HEK293 (cell line): ENCODE results near the gene MAK.

Experiments
- CTCF ChIA-PET: fragments of 350-600 bp; formaldehyde crosslinking; extraction: SDS; loops from one replicate; lab custom pipeline; 2021; ENCODE audit warnings: antibody characterized with exemption; lab: Yijun Ruan, JAX
- POLR2A ChIA-PET: fragments of 300-600 bp; formaldehyde crosslinking; extraction: SDS; loops from one replicate; lab custom pipeline; 2020; ENCODE audit warnings: antibody characterized with exemption, inconsistent platforms; lab: Yijun Ruan, JAX
- H3K27ac ChIP-seq: fragments of 200-500 bp; sonication (Bioruptor generic); 2 replicates; pipeline ENCODE4 v1.5.1; 2014; ENCODE audit warnings: low read depth, low read length, control low read depth, inconsistent platforms; ENCODE audit errors: extremely low read depth
- H3K36me3 ChIP-seq, 2 experiments: fragments of 200-500 bp in 1 of 2; sonication (Bioruptor generic) in 1 of 2; 1 replicate in 1 of 2; 2 replicates in 1 of 2; pipeline ENCODE4 v1.5.1; 2014 to 2017; ENCODE audit warnings: inconsistent platforms in 2 of 2, low read length in 2 of 2; ENCODE audit not compliant: control insufficient read depth in 2 of 2, insufficient read depth in 1 of 2
- H3K4me1 ChIP-seq: fragments of 200-500 bp; sonication (Bioruptor generic); 2 replicates; pipeline ENCODE4 v1.5.1; 2014; ENCODE audit warnings: mild to moderate bottlenecking, low read length, inconsistent platforms; ENCODE audit not compliant: control insufficient read depth, insufficient read depth
- H3K4me3 ChIP-seq: 2 replicates; pipeline ENCODE4 v1.5.1; 2011; ENCODE audit warnings: low read depth, mild to moderate bottlenecking, control low read depth, low read length, moderate library complexity
- H3K9me3 ChIP-seq: fragments of 200-500 bp; sonication (Bioruptor generic); 2 replicates; pipeline ENCODE4 v1.5.1; 2014; ENCODE audit warnings: low read depth, low read length, inconsistent platforms; ENCODE audit not compliant: control insufficient read depth, insufficient read depth
- BCL11B ChIP-seq: fragments of 450-650 bp; formaldehyde crosslinking; IDR thresholded peaks from 2 replicates; pipeline ENCODE4 v1.5.1; 2016; ENCODE audit warnings: low read depth, missing biosample characterization, missing genetic modification characterization
- GLIS2 ChIP-seq: fragments of 450-650 bp; formaldehyde crosslinking; IDR thresholded peaks from 2 replicates; pipeline ENCODE4 v1.5.1; 2016; ENCODE audit warnings: missing biosample characterization, missing genetic modification characterization
- TRIM28 ChIP-seq: IDR thresholded peaks from 2 replicates; pipeline ENCODE4 v1.6.1; 2011; ENCODE audit warnings: low read length, control low read depth, borderline replicate concordance
- ZBTB6 ChIP-seq: fragments of 450-650 bp; formaldehyde crosslinking; IDR thresholded peaks from 2 replicates; pipeline ENCODE4 v1.5.1; 2017; ENCODE audit warnings: missing biosample characterization, missing genetic modification characterization
- ZFHX2 ChIP-seq: fragments of 450-650 bp; formaldehyde crosslinking; conservative IDR thresholded peaks from 2 replicates; pipeline ENCODE4 v1.5.1; 2016; ENCODE audit warnings: missing biosample characterization, missing genetic modification characterization
- ZIC2 ChIP-seq: fragments of 450-650 bp; formaldehyde crosslinking; IDR thresholded peaks from 2 replicates; pipeline ENCODE4 v1.5.1; 2016; ENCODE audit warnings: missing biosample characterization, missing genetic modification characterization
- ZNF146 ChIP-seq: fragments of 450-650 bp; formaldehyde crosslinking; IDR thresholded peaks from 2 replicates; pipeline ENCODE4 v1.5.1; 2016; ENCODE audit warnings: missing biosample characterization, missing genetic modification characterization
- ZNF16 ChIP-seq: fragments of 450-650 bp; formaldehyde crosslinking; IDR thresholded peaks from 2 replicates; pipeline ENCODE4 v1.5.1; 2016; ENCODE audit warnings: low read depth, missing biosample characterization, missing genetic modification characterization
- ZNF274 ChIP-seq, 2 experiments: fragments of 200-500 bp in 1 of 2; fragments of 450-650 bp in 1 of 2; sonication (Bioruptor generic) in 1 of 2; formaldehyde crosslinking in 1 of 2; IDR thresholded peaks; 2 replicates each; pipeline versions ENCODE4 v1.5.1 to v1.6.1; 2014 to 2016; ENCODE audit warnings: borderline replicate concordance in 1 of 2, inconsistent platforms in 1 of 2, low read length in 1 of 2, missing biosample characterization in 1 of 2, missing genetic modification characterization in 1 of 2
- ZNF350 ChIP-seq: fragments of 450-650 bp; formaldehyde crosslinking; IDR thresholded peaks from 2 replicates; pipeline ENCODE4 v1.5.0; 2017; ENCODE audit warnings: missing biosample characterization, mild to moderate bottlenecking, missing genetic modification characterization
- ZNF366 ChIP-seq: fragments of 450-650 bp; formaldehyde crosslinking; conservative IDR thresholded peaks from 2 replicates; pipeline ENCODE4 v1.5.1; 2016; ENCODE audit warnings: missing biosample characterization, missing genetic modification characterization
- ZNF449 ChIP-seq: fragments of 450-650 bp; formaldehyde crosslinking; IDR thresholded peaks from 2 replicates; pipeline ENCODE4 v1.5.1; 2017; ENCODE audit warnings: missing biosample characterization, mild to moderate bottlenecking, missing genetic modification characterization, moderate library complexity
- ZNF513 ChIP-seq: fragments of 450-650 bp; IDR thresholded peaks from 2 replicates; pipeline ENCODE4 v1.5.1; 2018; ENCODE audit warnings: missing biosample characterization, missing genetic modification characterization
- ZNF521 ChIP-seq: fragments of 450-650 bp; formaldehyde crosslinking; IDR thresholded peaks from 2 replicates; pipeline ENCODE4 v1.5.1; 2017; ENCODE audit warnings: missing biosample characterization, mild to moderate bottlenecking, missing genetic modification characterization
- ZNF560 ChIP-seq: fragments of 450-650 bp; formaldehyde crosslinking; IDR thresholded peaks from 2 replicates; pipeline ENCODE4 v1.5.1; 2017; ENCODE audit warnings: missing biosample characterization, missing genetic modification characterization, borderline replicate concordance
- ZNF596 ChIP-seq: fragments of 450-650 bp; IDR thresholded peaks from 2 replicates; pipeline ENCODE4 v1.5.0; 2018; ENCODE audit warnings: missing biosample characterization, mild to moderate bottlenecking, missing genetic modification characterization, moderate library complexity
- ZNF610 ChIP-seq: fragments of 450-650 bp; formaldehyde crosslinking; IDR thresholded peaks from 2 replicates; pipeline ENCODE4 v1.5.1; 2016; ENCODE audit warnings: missing biosample characterization, missing genetic modification characterization, borderline replicate concordance
- ZNF670 ChIP-seq: fragments of 450-650 bp; formaldehyde crosslinking; IDR thresholded peaks from 2 replicates; pipeline ENCODE4 v1.5.1; 2016; ENCODE audit warnings: missing biosample characterization, missing genetic modification characterization, low read depth
- ZNF692 ChIP-seq: fragments of 450-650 bp; formaldehyde crosslinking; IDR thresholded peaks from 2 replicates; pipeline ENCODE4 v1.5.1; 2016; ENCODE audit warnings: missing biosample characterization, missing genetic modification characterization
- ZSCAN18 ChIP-seq: fragments of 450-650 bp; formaldehyde crosslinking; IDR thresholded peaks from 2 replicates; pipeline ENCODE4 v1.5.1; 2016; ENCODE audit warnings: missing biosample characterization, missing genetic modification characterization

The MAK gene

GRCh38 chr6:10719964-10720264 is 118.4 kb downstream of the MAK start (continued):
- no peak for TF ChIP-seq ZNF274 (IDR thresholded peaks at IDR 0.05; ENCODE audit: low read length)
- TF ChIP-seq ZNF274 (tag by site-specific recombination; IDR thresholded peaks at IDR 0.05; ENCODE audit: borderline replicate concordance) = no peak
- no peak for TF ChIP-seq ZNF146
- peak; percentile 38; the same call in 1 of the 2 replicates for TF ChIP-seq GLIS2 (tag by site-specific recombination)
- TF ChIP-seq BCL11B = no peak
- TF ChIP-seq ZNF513 (tag by site-specific recombination) = no peak
- TF ChIP-seq ZFHX2 (tag by site-specific recombination) = peak; percentile 51
- no peak for TF ChIP-seq ZNF560 (tag by site-specific recombination)
- TF ChIP-seq ZNF610 (tag by site-specific recombination) = no peak
- TF ChIP-seq ZNF596 (tag by site-specific recombination) = no peak
- 0 out of 2 replicates have a peak, but pooled peaks have one; percentile 9 for TF ChIP-seq ZIC2
- TF ChIP-seq TRIM28 = no peak

- H3K4me3 ChIP-seq = no peak overlapping the region
- CTCF ChIA-PET = interaction anchor here (0.6 to 1.6 kb wide), 6 partner anchors 28 to 336 kb away, joined by 3 to 4 read pairs (median 4); partner anchors contain the start of genes SYCP2L and TMEM14B
- TF ChIP-seq ZNF521 (tag by site-specific recombination) (no peak), ZBTB6 (tag by site-specific recombination) (no peak), ZSCAN18 (tag by site-specific recombination) (no peak), ZNF692 (tag by site-specific recombination) (no peak), ZNF350 (no peak; the same call in 1 of the 2 replicates), ZNF274 (IDR thresholded peaks at IDR 0.05; ENCODE audit: low read length) (no peak), ZNF274 (tag by site-specific recombination; IDR thresholded peaks at IDR 0.05; ENCODE audit: borderline replicate concordance) (no peak), ZNF366 (no peak), ZNF670 (tag by site-specific recombination) (no peak), ZNF16 (tag by site-specific recombination) (no peak), ZNF449 (tag by site-specific recombination) (no peak)
- TF ChIP-seq, all 188 proteins: peak for 0
- no peaks in the 10 kb centered on the region for H3K4me1 ChIP-seq
- no peaks in the 10 kb centered on the region for H3K9me3 ChIP-seq
- POLR2A ChIA-PET = interaction anchor here (0.6 to 7.8 kb wide), 5 partner anchors 9 to 28 kb away, joined by 3 to 82 read pairs (median 5); partner anchors contain the start of genes C6orf52, PAK1IP1 and TMEM14B
- H3K27ac ChIP-seq = no peak overlapping the region
- no peaks in the 10 kb centered on the region for H3K36me3 ChIP-seq
These were observed 118.9 kb downstream of the MAK start for GRCh38 chr6:10719296-10719963.
